GM23338 (cell line): ENCODE measurements around the gene UBE3C. TPM values are rescaled to one million over a fixed set of nuclear protein-coding genes. Genes with fewer than 3 reads are reported as not detected.

Source experiments
- ATAC-seq: fragments of 200-7000 bp; cut with Tn5 transposase; 3 replicates; pipeline ENCODE4 v1.9.1; 2020
- DNase-seq: peaks from one replicate; pipeline ENCODE4 v3.0.0-alpha.2; 2015; ENCODE audit warnings: low spot score
- H2AFZ ChIP-seq: fragments of 200-600 bp; sonication (generic); 2 replicates; pipeline ENCODE4 v1.8.0; 2016; ENCODE audit warnings: antibody characterized with exemption, mild to moderate bottlenecking, moderate library complexity
- H3F3A ChIP-seq: fragments of 200-600 bp; sonication (generic); replicated peaks from 2 replicates; pipeline ENCODE4 v1.8.0; 2017; ENCODE audit warnings: antibody characterized with exemption, mixed run types, low read depth
- H3K27ac ChIP-seq: fragments of 200-600 bp; sonication (generic); 2 replicates; pipeline ENCODE4 v1.6.1; 2016; ENCODE audit warnings: low read depth
- H3K27me3 ChIP-seq: fragments of 200-600 bp; sonication (generic); 2 replicates; pipeline ENCODE4 v1.8.0; 2016; ENCODE audit warnings: mild to moderate bottlenecking, mixed run types, moderate library complexity; ENCODE audit not compliant: insufficient read depth
- H3K36me3 ChIP-seq: fragments of 200-600 bp; sonication (generic); 2 replicates; pipeline ENCODE4 v1.8.0; 2016; ENCODE audit warnings: mild to moderate bottlenecking; ENCODE audit not compliant: insufficient read depth
- H3K4me1 ChIP-seq: fragments of 200-600 bp; sonication (generic); 2 replicates; pipeline ENCODE4 v1.8.0; 2016; ENCODE audit warnings: mild to moderate bottlenecking, moderate library complexity; ENCODE audit not compliant: insufficient read depth
- H3K4me2 ChIP-seq: fragments of 200-600 bp; sonication (generic); 2 replicates; pipeline ENCODE4 v1.7.1; 2017; ENCODE audit warnings: mixed run types
- H3K4me3 ChIP-seq: fragments of 200-600 bp; sonication (generic); 2 replicates; pipeline ENCODE4 v1.6.1; 2016; ENCODE audit warnings: mixed run types
- H3K79me2 ChIP-seq: fragments of 200-600 bp; sonication (generic); replicated peaks from 2 replicates; pipeline ENCODE4 v1.8.0; 2017; ENCODE audit warnings: mild to moderate bottlenecking; ENCODE audit not compliant: insufficient read depth
- H3K9me2 ChIP-seq: fragments of 200-600 bp; sonication (generic); 2 replicates; pipeline ENCODE4 v1.8.0; 2017; ENCODE audit not compliant: insufficient read depth
- H4K20me1 ChIP-seq: fragments of 200-600 bp; sonication (generic); replicated peaks from 2 replicates; pipeline ENCODE4 v1.8.0; 2017; ENCODE audit warnings: mild to moderate bottlenecking; ENCODE audit not compliant: insufficient read depth
- H3K27ac Mint-ChIP-seq: 2 replicates; pipeline ENCODE4 v1.8.0; 2020; ENCODE audit warnings: inconsistent platforms, mild to moderate bottlenecking, moderate library complexity, mixed read lengths
- H3K27me3 Mint-ChIP-seq: 3 replicates; pipeline ENCODE4 v1.8.0; 2022; ENCODE audit warnings: low read depth, mild to moderate bottlenecking, moderate library complexity, mixed read lengths, inconsistent platforms; ENCODE audit not compliant: insufficient read depth, poor library complexity
- H3K36me3 Mint-ChIP-seq: 3 replicates; pipeline ENCODE4 v1.8.0; 2021; ENCODE audit warnings: low read depth, mild to moderate bottlenecking, inconsistent platforms, moderate library complexity, mixed read lengths
- H3K4me1 Mint-ChIP-seq: 3 replicates; pipeline ENCODE4 v1.8.0; 2020; ENCODE audit warnings: mild to moderate bottlenecking, inconsistent platforms, mixed read lengths
- H3K4me3 Mint-ChIP-seq: 3 replicates; pipeline ENCODE4 v1.8.0; 2021; ENCODE audit warnings: moderate library complexity, mild to moderate bottlenecking, inconsistent platforms, mixed read lengths
- H3K9me3 Mint-ChIP-seq: 3 replicates; pipeline ENCODE4 v1.8.0; 2020; ENCODE audit warnings: moderate library complexity, mild to moderate bottlenecking, inconsistent platforms, mixed read lengths
- CREB1 ChIP-seq: fragments of 250-450 bp; sonication (Bioruptor Pico); IDR thresholded peaks from 2 replicates; pipeline ENCODE4 v1.5.0; 2020; ENCODE audit warnings: low read depth, mild to moderate bottlenecking, moderate library complexity
- ETS1 ChIP-seq: IDR thresholded peaks from 2 replicates; pipeline ENCODE4 v1.6.1; 2016; ENCODE audit warnings: antibody characterized with exemption
- EZH2 ChIP-seq: fragments of 200-600 bp; sonication (generic); IDR thresholded peaks from one replicate; pipeline ENCODE4 v1.8.0; 2017; ENCODE audit warnings: antibody characterized with exemption, mild to moderate bottlenecking, low read depth; ENCODE audit not compliant: unreplicated experiment
- EZH2phosphoT487 ChIP-seq: fragments of 200-600 bp; sonication (generic); IDR thresholded peaks from one replicate; pipeline ENCODE4 v1.8.1; 2018; ENCODE audit warnings: antibody characterized with exemption; ENCODE audit not compliant: unreplicated experiment
- JUNB ChIP-seq: IDR thresholded peaks from one replicate; pipeline ENCODE4 v1.6.1; 2016; ENCODE audit warnings: antibody characterized with exemption; ENCODE audit not compliant: unreplicated experiment
- NANOG ChIP-seq: IDR thresholded peaks from 2 replicates; pipeline ENCODE4 v1.6.1; 2016; ENCODE audit warnings: antibody characterized with exemption, borderline replicate concordance
- POLR2AphosphoS5 ChIP-seq: IDR thresholded peaks from 2 replicates; pipeline ENCODE4 v1.6.1; 2016; ENCODE audit warnings: antibody characterized with exemption, low read depth
- REST ChIP-seq: IDR thresholded peaks from one replicate; pipeline ENCODE4 v1.6.1; 2018; ENCODE audit warnings: antibody characterized with exemption; ENCODE audit not compliant: unreplicated experiment
- STAT1 ChIP-seq: IDR thresholded peaks from one replicate; pipeline ENCODE4 v1.6.1; 2016; ENCODE audit warnings: antibody characterized with exemption; ENCODE audit not compliant: unreplicated experiment
- ZNF114 ChIP-seq: fragments of 250-450 bp; sonication (Bioruptor Pico); IDR thresholded peaks from 2 replicates; pipeline ENCODE4 v1.5.0; 2020; ENCODE audit warnings: mild to moderate bottlenecking, moderate library complexity
- ZNF462 ChIP-seq: fragments of 250-450 bp; sonication (Bioruptor Pico); IDR thresholded peaks from 2 replicates; pipeline ENCODE4 v1.5.0; 2020; ENCODE audit warnings: mild to moderate bottlenecking, moderate library complexity
- polyA plus RNA-seq: library from polyadenylated mRNA; unstranded; fragments of >200 nt; fragmentation: Nextera tagmentation; extraction: Ambion mirVana; gene quantifications from 2 replicates; pipeline ENCODE4 v1.2.1, GENCODE V29; 2016
- total RNA-seq: library from RNA; depleted of rRNA; stranded (reverse); fragments of >200 nt; shearing (Covaris generic); gene quantifications from 2 replicates; pipeline ENCODE4 v1.2.3, GENCODE V29; 2014

Gene UBE3C
- total and polyA plus RNA-seq, 2 experiments from 2014 or later, result 16.8 to 76.9 TPM

GRCh38 chr7:157192861-157193260 lies 54.1 kb downstream of the UBE3C start (continued):
- TF ChIP-seq ZNF462 (CRISPR knock-in tag) (no peak), ZNF114 (no peak), EZH2 (no peak), NANOG (no peak), STAT1 (no peak), POLR2AphosphoS5 (no peak), ETS1 (no peak)

- H3K27me3 ChIP-seq, result no peaks in the 10 kb centered on the region
- H3K36me3 Mint-ChIP-seq, result peaks cover 80% of the 10 kb centered on the region
- no peak overlapping the region for H3K4me3 ChIP-seq
- 0 out of 2 replicates have a peak, but pooled peaks cover 4% of the 10 kb centered on the region for H3F3A ChIP-seq
- H3K4me2 ChIP-seq, result no peak overlapping the region
- no peak for DNase-seq
- no peaks in the 10 kb centered on the region for H3K9me2 ChIP-seq
- H4K20me1 ChIP-seq, result peaks cover 8% of the 10 kb centered on the region; the same call in 1 of the 2 replicates
- peaks cover 5% of the 10 kb centered on the region; the same call in 1 of the 2 replicates for H3K4me1 ChIP-seq
- H3K27ac ChIP-seq, result no peak overlapping the region
- no peak overlapping the region for H3K27ac Mint-ChIP-seq
- peaks cover 25% of the 10 kb centered on the region for H3K36me3 ChIP-seq
- peaks cover 19% of the 10 kb centered on the region for H3K79me2 ChIP-seq
- no peak for ATAC-seq
- H3K4me1 Mint-ChIP-seq, result peaks cover 15% of the 10 kb centered on the region
- H2AFZ ChIP-seq, result no peak overlapping the region
- H3K4me3 Mint-ChIP-seq, result no peak overlapping the region
- H3K9me3 Mint-ChIP-seq, result no peaks in the 10 kb centered on the region; the same call in 2 of the 3 replicates
- peaks cover 5% of the 10 kb centered on the region for H3K27me3 Mint-ChIP-seq
- TF ChIP-seq ETS1, result no peak
- no peak for TF ChIP-seq EZH2phosphoT487
- TF ChIP-seq CREB1 (CRISPR knock-in tag), result no peak
- no peak for TF ChIP-seq STAT1
- no peak for TF ChIP-seq JUNB
- TF ChIP-seq NANOG, result no peak
- TF ChIP-seq REST, result no peak
Measured at GRCh38 chr7:157193274-157193673, 54.5 kb downstream of the UBE3C start.
